Neural progenitor cell (in vitro differentiated cells): Measurements from ENCODE around the gene ADGRG7. TPM values are rescaled to one million over a fixed set of nuclear protein-coding genes. Genes with fewer than 3 reads are reported as not detected.

Experiments used
- DNase-seq: peaks from one replicate; pipeline ENCODE4 v3.0.0-alpha.2; 2016; ENCODE audit warnings: low spot score
- H2AFZ ChIP-seq: fragments of 200-600 bp; sonication (generic); replicated peaks from 2 replicates; pipeline ENCODE4 v1.6.1; 2016; ENCODE audit warnings: antibody characterized with exemption
- H3F3A ChIP-seq: fragments of 200-600 bp; sonication (generic); 2 replicates; pipeline ENCODE4 v1.6.1; 2016; ENCODE audit warnings: antibody characterized with exemption, low read depth
- H3K27ac ChIP-seq: fragments of 200-600 bp; sonication (generic); 2 replicates; pipeline ENCODE4 v1.5.1; 2016; ENCODE audit warnings: mild to moderate bottlenecking
- H3K27me3 ChIP-seq: fragments of 200-600 bp; sonication (generic); 2 replicates; pipeline ENCODE4 v1.6.1; 2016; ENCODE audit warnings: mild to moderate bottlenecking, moderate library complexity
- H3K36me3 ChIP-seq: fragments of 200-600 bp; sonication (generic); 2 replicates; pipeline ENCODE4 v1.5.1; 2016
- H3K4me1 ChIP-seq: fragments of 200-600 bp; sonication (generic); 2 replicates; pipeline ENCODE4 v1.6.1; 2016; ENCODE audit warnings: mixed run types
- H3K4me2 ChIP-seq: fragments of 200-600 bp; sonication (generic); 2 replicates; pipeline ENCODE4 v1.6.1; 2016
- H3K4me3 ChIP-seq: fragments of 200-600 bp; sonication (generic); 2 replicates; pipeline ENCODE4 v1.5.1; 2016
- H3K79me2 ChIP-seq: fragments of 200-600 bp; sonication (generic); 2 replicates; pipeline ENCODE4 v1.6.1; 2016; ENCODE audit warnings: low read depth
- H3K9ac ChIP-seq: fragments of 200-600 bp; sonication (generic); 2 replicates; pipeline ENCODE4 v1.6.1; 2016
- H3K9me3 ChIP-seq: fragments of 200-600 bp; sonication (generic); 2 replicates; pipeline ENCODE4 v1.5.1; 2016; ENCODE audit warnings: low read depth
- H4K20me1 ChIP-seq: fragments of 200-600 bp; sonication (generic); 2 replicates; pipeline ENCODE4 v1.6.1; 2016; ENCODE audit warnings: low read depth
- H3K27ac Mint-ChIP-seq: 3 replicates; pipeline ENCODE4 v1.8.0; 2021; ENCODE audit warnings: mixed read lengths
- H3K27me3 Mint-ChIP-seq: 2 replicates; pipeline ENCODE4 v1.8.0; 2022; ENCODE audit warnings: low read depth, mild to moderate bottlenecking, inconsistent platforms, moderate library complexity, mixed read lengths; ENCODE audit not compliant: insufficient read depth
- H3K36me3 Mint-ChIP-seq: 3 replicates; pipeline ENCODE4 v1.8.0; 2021; ENCODE audit warnings: mixed read lengths
- H3K4me1 Mint-ChIP-seq: 3 replicates; pipeline ENCODE4 v1.8.0; 2021; ENCODE audit warnings: mixed read lengths
- H3K4me3 Mint-ChIP-seq: 3 replicates; pipeline ENCODE4 v1.8.0; 2021; ENCODE audit warnings: mild to moderate bottlenecking, moderate library complexity, mixed read lengths
- H3K9me3 Mint-ChIP-seq: 3 replicates; pipeline ENCODE4 v1.8.0; 2020; ENCODE audit warnings: mixed read lengths
- CTCF ChIP-seq: fragments of 200-600 bp; sonication (generic); IDR thresholded peaks from 2 replicates; pipeline ENCODE4 v1.5.1; 2017; ENCODE audit warnings: antibody characterized with exemption, mild to moderate bottlenecking
- EZH2 ChIP-seq: fragments of 200-600 bp; sonication (generic); IDR thresholded peaks from 2 replicates; pipeline ENCODE4 v1.6.1; 2017; ENCODE audit warnings: antibody characterized with exemption, mild to moderate bottlenecking, moderate library complexity
- EZH2phosphoT487 ChIP-seq: fragments of 200-600 bp; sonication (generic); IDR thresholded peaks from 2 replicates; pipeline ENCODE4 v1.6.1; 2017; ENCODE audit warnings: antibody characterized with exemption
- total RNA-seq: library from RNA; depleted of rRNA; stranded (reverse); fragments of >200 nt; gene quantifications from 2 replicates; pipeline ENCODE4 v1.2.3, GENCODE V29; 2015; ENCODE audit warnings: low replicate concordance

The ADGRG7 gene
- total RNA-seq = not detected in 2 replicates

GRCh38 chr3:100609305-100609704 is at the start of gene ADGRG7:
Gene ADGRG7, plus strand, starts transcription at chr3:100609601. Its CDS starts 256 bp downstream, at chr3:100609857.
- no peak within 1 kb of the TSS for H3K4me3 Mint-ChIP-seq
- H3K9ac ChIP-seq = no peak within 1 kb of the TSS
- H3K4me2 ChIP-seq = no peak within 1 kb of the TSS
- H3K9me3 ChIP-seq = no peaks in the 10 kb centered on the region
- DNase-seq = no peak
- H3K27ac Mint-ChIP-seq = no peak within 1 kb of the TSS
- no peaks in the 10 kb centered on the region for H3K27me3 ChIP-seq
- peaks cover 7% of the 10 kb centered on the region for H3K4me1 Mint-ChIP-seq
- H3K9me3 Mint-ChIP-seq = no peaks in the 10 kb centered on the region
- TF ChIP-seq EZH2phosphoT487 (no peak), CTCF (no peak), EZH2 (no peak)
- peaks cover 7% of the 10 kb centered on the region for H3K4me1 ChIP-seq
- H2AFZ ChIP-seq = peak within 1 kb of the TSS; percentile 80
- H3K27ac ChIP-seq = no peak within 1 kb of the TSS
- H3K36me3 Mint-ChIP-seq = no peaks in the 10 kb centered on the region
- H3F3A ChIP-seq = peaks cover 3% of the 10 kb centered on the region
- no peaks in the 10 kb centered on the region for H3K36me3 ChIP-seq
- H3K4me3 ChIP-seq = no peak within 1 kb of the TSS
- H3K79me2 ChIP-seq = no peaks in the 10 kb centered on the region
- H4K20me1 ChIP-seq = no peaks in the 10 kb centered on the region
- H3K27me3 Mint-ChIP-seq = peaks cover 2% of the 10 kb centered on the region

GRCh38 chr3:100560426-100560825 is 49.0 kb upstream of the ADGRG7 start:
- Histone ChIP-seq H3K9ac (no peak overlapping the region), H3K27ac (no peak overlapping the region), H3K79me2 (no peaks in the 10 kb centered on the region), H3K36me3 (no peaks in the 10 kb centered on the region), H3K9me3 (no peaks in the 10 kb centered on the region), H3K4me3 (no peak overlapping the region), H3K4me2 (no peak overlapping the region), H4K20me1 (no peaks in the 10 kb centered on the region), H3K4me1 (peaks cover 36% of the 10 kb centered on the region), H3F3A (peaks cover 24% of the 10 kb centered on the region), H3K27me3 (no peaks in the 10 kb centered on the region), H2AFZ (no peak overlapping the region)
- H3K4me1 Mint-ChIP-seq = peaks cover 5% of the 10 kb centered on the region
- TF ChIP-seq EZH2phosphoT487 (no peak), EZH2 (no peak), CTCF (no peak)
- no peak overlapping the region for H3K27ac Mint-ChIP-seq
- no peak for DNase-seq
- no peaks in the 10 kb centered on the region for H3K27me3 Mint-ChIP-seq
- H3K4me3 Mint-ChIP-seq = no peak overlapping the region
- no peaks in the 10 kb centered on the region for H3K9me3 Mint-ChIP-seq
- H3K36me3 Mint-ChIP-seq = peaks cover 4% of the 10 kb centered on the region

- H4K20me1 ChIP-seq = no peaks in the 10 kb centered on the region
- H3K4me2 ChIP-seq = peak overlapping the region; percentile 61
- no peaks in the 10 kb centered on the region for H3K27me3 Mint-ChIP-seq
- peaks cover 5% of the 10 kb centered on the region for H3K4me1 Mint-ChIP-seq
- H3K4me3 Mint-ChIP-seq = no peak overlapping the region
- H3K36me3 Mint-ChIP-seq = peaks cover 4% of the 10 kb centered on the region
- H3K9me3 Mint-ChIP-seq = no peaks in the 10 kb centered on the region
- no peaks in the 10 kb centered on the region for H3K36me3 ChIP-seq
- no peak overlapping the region for H3K4me3 ChIP-seq
- no peaks in the 10 kb centered on the region for H3K79me2 ChIP-seq
- no peak overlapping the region for H3K9ac ChIP-seq
- peak; percentile 74 for DNase-seq
- H3K27me3 ChIP-seq = no peaks in the 10 kb centered on the region
- H3K27ac Mint-ChIP-seq = no peak overlapping the region
- no peak for TF ChIP-seq EZH2
- TF ChIP-seq CTCF = no peak
- no peak for TF ChIP-seq EZH2phosphoT487
- no peaks in the 10 kb centered on the region for H3K9me3 ChIP-seq
- H3K4me1 ChIP-seq = peaks cover 36% of the 10 kb centered on the region
- H2AFZ ChIP-seq = no peak overlapping the region
- peak overlapping the region; percentile 95 for H3K27ac ChIP-seq
- peaks cover 24% of the 10 kb centered on the region for H3F3A ChIP-seq
Observed at GRCh38 chr3:100561459-100562158, 47.8 kb upstream of the ADGRG7 start.
